ENCODE data around the gene ECSIT. TPM values are rescaled to one million over a fixed set of nuclear protein-coding genes. Genes with fewer than 3 reads are reported as not detected.

The ECSIT gene
- total RNA-seq, 1 experiment from 2014 or later: 52.8 TPM

DNA sequence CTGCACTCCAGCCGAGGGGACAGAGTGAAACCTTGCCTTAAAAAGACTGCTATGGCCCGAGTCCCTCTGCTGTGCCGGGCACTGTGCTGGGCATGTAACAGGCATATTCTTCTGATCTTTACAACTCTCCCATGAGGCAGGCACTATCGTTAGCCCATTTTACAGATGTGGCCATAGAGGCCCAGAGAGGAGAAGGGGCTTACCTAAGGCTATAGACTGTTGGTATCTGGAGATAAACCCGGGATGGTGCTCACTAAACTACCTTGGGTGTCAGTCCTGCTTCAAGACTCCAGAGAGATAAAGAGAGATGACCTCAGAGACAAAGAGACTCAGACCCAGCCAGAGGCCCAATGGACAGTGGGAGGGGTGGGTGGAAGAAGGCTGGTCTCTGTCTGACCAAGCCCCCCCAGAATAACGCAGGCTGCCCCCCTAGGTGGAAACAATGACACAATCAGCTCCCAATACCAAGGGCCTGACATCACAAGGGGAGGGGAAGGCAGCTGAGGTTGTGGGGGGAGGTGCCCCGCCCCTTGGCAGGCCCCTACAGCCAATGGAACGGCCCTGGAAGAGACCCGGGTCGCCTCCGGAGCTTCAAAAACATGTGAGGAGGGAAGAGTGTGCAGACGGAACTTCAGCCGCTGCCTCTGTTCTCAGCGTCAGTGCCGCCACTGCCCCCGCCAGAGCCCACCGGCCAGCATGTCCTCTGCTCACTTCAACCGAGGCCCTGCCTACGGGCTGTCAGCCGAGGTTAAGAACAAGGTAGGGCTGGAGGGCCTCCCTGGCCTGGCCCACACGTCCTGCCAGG, 9.5 kb upstream of the ECSIT start, which contains the start of gene CNN1:
Gene CNN1 (plus strand): TSS at position 620 of the 805 bp plus-strand sequence. CDS start 77 bp downstream, at position 697.
- Histone ChIP-seq H3K9ac (ENCODE audit: low read length) (no peak within 1 kb of the TSS), H2AFZ (ENCODE audit: low read depth, low read length, poor library complexity, severe bottlenecking) (no peak within 1 kb of the TSS), H3K4me3 (replicated peaks in 1 of 2; ENCODE audit: low read depth in 1 of 2, low read length in 2 of 2) (no peak within 1 kb of the TSS), H3K27ac (ENCODE audit: low read depth, low read length) (no peak within 1 kb of the TSS), H3K79me2 (ENCODE audit: insufficient read depth, low read length) (no peaks in the 10 kb centered on the region), H4K20me1 (ENCODE audit: insufficient read depth) (no peaks in the 10 kb centered on the region), H3K36me3 (ENCODE audit: control insufficient read depth in 1 of 2, insufficient read depth in 2 of 2, low read length in 2 of 2) (no peaks in the 10 kb centered on the region), H3K4me1 (ENCODE audit: control insufficient read depth in 1 of 2, insufficient read depth in 2 of 2, low read length in 2 of 2) (peaks cover 7 to 23% of the 10 kb centered on the region in 2 experiments), H3K9me3 (ENCODE audit: control insufficient read depth in 1 of 2, insufficient read depth in 1 of 2, low read depth in 1 of 2, low read length in 2 of 2) (no peaks in the 10 kb centered on the region), H3K9me2 (ENCODE audit: insufficient read depth) (no peaks in the 10 kb centered on the region), H3K4me2 (ENCODE audit: low read length) (no peak within 1 kb of the TSS), H3K27me3 (ENCODE audit: insufficient read depth, low read length) (no peaks in the 10 kb centered on the region)
- CTCF ChIA-PET: no interaction called here
- intact Hi-C loops (cut with micrococcal nuclease): no loop called here
- TF ChIP-seq TCF7L2 (IDR thresholded peaks at IDR 0.05; ENCODE audit: borderline replicate concordance, extremely low read depth, insufficient read depth, insufficient read length) (no peak), ZFX (IDR thresholded peaks at IDR 0.05) (no peak), EGR1 (IDR thresholded peaks at IDR 0.05; ENCODE audit: low read depth) (no peak), CEBPB (IDR thresholded peaks at IDR 0.05; ENCODE audit: low read depth) (no peak), YY1 (IDR thresholded peaks at IDR 0.05; ENCODE audit: extremely low read depth, insufficient replicate concordance, low read depth, low read length) (no peak), SP1 (IDR thresholded peaks at IDR 0.05; ENCODE audit: low read depth) (no peak), EZH2 (IDR thresholded peaks at IDR 0.05) (no peak), SIN3A (IDR thresholded peaks at IDR 0.05; ENCODE audit: low read depth) (no peak), ATF3 (IDR thresholded peaks at IDR 0.05) (no peak), EZH2phosphoT487 (IDR thresholded peaks at IDR 0.05; ENCODE audit: borderline replicate concordance) (no peak), POLR2A (IDR thresholded peaks at IDR 0.05; ENCODE audit: borderline replicate concordance, extremely low read depth, insufficient read depth, insufficient read length) (no peak), JUND (IDR thresholded peaks at IDR 0.05) (no peak), ELF1 (IDR thresholded peaks at IDR 0.05; ENCODE audit: borderline replicate concordance, low read depth) (no peak), SRF (IDR thresholded peaks at IDR 0.05; ENCODE audit: low read depth) (no peak), RAD21 (IDR thresholded peaks at IDR 0.05; ENCODE audit: low read depth) (no peak), POLR2AphosphoS5 (IDR thresholded peaks at IDR 0.05; ENCODE audit: low read depth, low read length) (no peak), FOSL1 (IDR thresholded peaks at IDR 0.05; ENCODE audit: low read depth) (no peak)
- TF ChIP-seq, protein P1, sequence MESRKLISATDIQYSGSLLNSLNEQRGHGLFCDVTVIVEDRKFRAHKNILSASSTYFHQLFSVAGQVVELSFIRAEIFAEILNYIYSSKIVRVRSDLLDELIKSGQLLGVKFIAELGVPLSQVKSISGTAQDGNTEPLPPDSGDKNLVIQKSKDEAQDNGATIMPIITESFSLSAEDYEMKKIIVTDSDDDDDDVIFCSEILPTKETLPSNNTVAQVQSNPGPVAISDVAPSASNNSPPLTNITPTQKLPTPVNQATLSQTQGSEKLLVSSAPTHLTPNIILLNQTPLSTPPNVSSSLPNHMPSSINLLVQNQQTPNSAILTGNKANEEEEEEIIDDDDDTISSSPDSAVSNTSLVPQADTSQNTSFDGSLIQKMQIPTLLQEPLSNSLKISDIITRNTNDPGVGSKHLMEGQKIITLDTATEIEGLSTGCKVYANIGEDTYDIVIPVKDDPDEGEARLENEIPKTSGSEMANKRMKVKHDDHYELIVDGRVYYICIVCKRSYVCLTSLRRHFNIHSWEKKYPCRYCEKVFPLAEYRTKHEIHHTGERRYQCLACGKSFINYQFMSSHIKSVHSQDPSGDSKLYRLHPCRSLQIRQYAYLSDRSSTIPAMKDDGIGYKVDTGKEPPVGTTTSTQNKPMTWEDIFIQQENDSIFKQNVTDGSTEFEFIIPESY (IDR thresholded peaks at IDR 0.05; ENCODE audit: extremely low read depth, insufficient replicate concordance, low read length): no peak
- TF ChIP-seq, protein P2, sequence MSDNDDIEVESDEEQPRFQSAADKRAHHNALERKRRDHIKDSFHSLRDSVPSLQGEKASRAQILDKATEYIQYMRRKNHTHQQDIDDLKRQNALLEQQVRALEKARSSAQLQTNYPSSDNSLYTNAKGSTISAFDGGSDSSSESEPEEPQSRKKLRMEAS (IDR thresholded peaks at IDR 0.05): no peak
- TF ChIP-seq, protein P3, sequence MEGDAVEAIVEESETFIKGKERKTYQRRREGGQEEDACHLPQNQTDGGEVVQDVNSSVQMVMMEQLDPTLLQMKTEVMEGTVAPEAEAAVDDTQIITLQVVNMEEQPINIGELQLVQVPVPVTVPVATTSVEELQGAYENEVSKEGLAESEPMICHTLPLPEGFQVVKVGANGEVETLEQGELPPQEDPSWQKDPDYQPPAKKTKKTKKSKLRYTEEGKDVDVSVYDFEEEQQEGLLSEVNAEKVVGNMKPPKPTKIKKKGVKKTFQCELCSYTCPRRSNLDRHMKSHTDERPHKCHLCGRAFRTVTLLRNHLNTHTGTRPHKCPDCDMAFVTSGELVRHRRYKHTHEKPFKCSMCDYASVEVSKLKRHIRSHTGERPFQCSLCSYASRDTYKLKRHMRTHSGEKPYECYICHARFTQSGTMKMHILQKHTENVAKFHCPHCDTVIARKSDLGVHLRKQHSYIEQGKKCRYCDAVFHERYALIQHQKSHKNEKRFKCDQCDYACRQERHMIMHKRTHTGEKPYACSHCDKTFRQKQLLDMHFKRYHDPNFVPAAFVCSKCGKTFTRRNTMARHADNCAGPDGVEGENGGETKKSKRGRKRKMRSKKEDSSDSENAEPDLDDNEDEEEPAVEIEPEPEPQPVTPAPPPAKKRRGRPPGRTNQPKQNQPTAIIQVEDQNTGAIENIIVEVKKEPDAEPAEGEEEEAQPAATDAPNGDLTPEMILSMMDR (IDR thresholded peaks at IDR 0.05 in 2 of 3, conservative IDR thresholded peaks at IDR 0.05 in 1 of 3; ENCODE audit: borderline replicate concordance in 1 of 3, insufficient read depth in 1 of 3, low read depth in 2 of 3, low read length in 2 of 3): no peak
- ATAC-seq (no peak), DNase-seq (ENCODE audit: low read depth, low spot score) (no peak)
- RAD21 ChIA-PET (ENCODE audit: low non-redundant PET in 1 of 2, low total read pairs in 2 of 2, uncharacterized antibody in 2 of 2, unreplicated experiment in 2 of 2): no interaction called here
- no TSS peak for BruUV-seq (replicated peaks)
- POLR2A ChIA-PET: interaction anchor here (0.6 kb wide), 1 partner anchor 43 kb away, joined by 3 read pairs; no protein-coding TSS in a partner anchor
